Fibroblast of skin of abdomen (primary cell): ENCODE measurements around the gene CTSZ.

ENCODE experiments used
- DNase-seq: peaks from one replicate; pipeline ENCODE4 v3.0.0-alpha.2; 2013

Gene CTSZ

GRCh38 chr20:59031564-59032022 lies 24.5 kb upstream of the CTSZ start:
- no peak for DNase-seq

GRCh38 chr20:59030911-59031563 lies 24.0 kb upstream of the CTSZ start:
- DNase-seq: no peak

- no peak for DNase-seq
Measured at GRCh38 chr20:59028812-59029211, 21.8 kb upstream of the CTSZ start.

- DNase-seq: peak; percentile 69
Measured at GRCh38 chr20:59027741-59028320, 20.8 kb upstream of the CTSZ start.

GRCh38 chr20:59026904-59027740 lies 20.1 kb upstream of the CTSZ start:
- no peak for DNase-seq

- no peak for DNase-seq
Measured at GRCh38 chr20:59025511-59025910, 18.5 kb upstream of the CTSZ start.

- DNase-seq: no peak
Measured at GRCh38 chr20:59025086-59025485, 18.0 kb upstream of the CTSZ start.

GRCh38 chr20:59024111-59024530 lies 17.1 kb upstream of the CTSZ start:
- DNase-seq: no peak

- no peak for DNase-seq
Measured at GRCh38 chr20:59023616-59024015, 16.6 kb upstream of the CTSZ start.

GRCh38 chr20:59022754-59023153 lies 15.7 kb upstream of the CTSZ start:
- no peak for DNase-seq

GRCh38 chr20:59020938-59021551 lies 14.0 kb upstream of the CTSZ start:
- DNase-seq: peak; percentile 44

- no peak for DNase-seq
Measured at GRCh38 chr20:59019217-59019616, 12.2 kb upstream of the CTSZ start, which contains the start of gene TUBB1. Gene TUBB1 (plus strand): TSS chr20:59019429. CDS start chr20:59019523, 94 bp downstream.

- no peak for DNase-seq
Measured at GRCh38 chr20:59018817-59019216, 11.8 kb upstream of the CTSZ start.

GRCh38 chr20:59017493-59018231 lies 10.6 kb upstream of the CTSZ start:
- DNase-seq: no peak

- DNase-seq: no peak
Measured at GRCh38 chr20:59016795-59017492, 9.9 kb upstream of the CTSZ start.

GRCh38 chr20:59015812-59016711 lies 9.0 kb upstream of the CTSZ start:
- DNase-seq: no peak

GRCh38 chr20:59015411-59015810 lies 8.4 kb upstream of the CTSZ start:
- no peak for DNase-seq

GRCh38 chr20:59014680-59015389 lies 7.8 kb upstream of the CTSZ start:
- no peak for DNase-seq

GRCh38 chr20:59013959-59014608 lies 7.0 kb upstream of the CTSZ start:
- no peak for DNase-seq
